SK-N-SH treated with all-trans-retinoic acid at 6 μM for 48 hours (cell line): ENCODE measurements around the gene RBM22.

ENCODE experiments used
- CREB5 ChIP-seq: fragments of 250-450 bp; sonication (Bioruptor Pico); IDR thresholded peaks from 2 replicates; pipeline ENCODE4 v1.5.1; 2020; ENCODE audit warnings: low read depth, mild to moderate bottlenecking, moderate library complexity
- ZNF8 ChIP-seq: fragments of 450-650 bp; formaldehyde crosslinking; IDR thresholded peaks from 2 replicates; pipeline ENCODE4 v1.5.0; 2020; ENCODE audit warnings: mild to moderate bottlenecking, moderate library complexity

DNA sequence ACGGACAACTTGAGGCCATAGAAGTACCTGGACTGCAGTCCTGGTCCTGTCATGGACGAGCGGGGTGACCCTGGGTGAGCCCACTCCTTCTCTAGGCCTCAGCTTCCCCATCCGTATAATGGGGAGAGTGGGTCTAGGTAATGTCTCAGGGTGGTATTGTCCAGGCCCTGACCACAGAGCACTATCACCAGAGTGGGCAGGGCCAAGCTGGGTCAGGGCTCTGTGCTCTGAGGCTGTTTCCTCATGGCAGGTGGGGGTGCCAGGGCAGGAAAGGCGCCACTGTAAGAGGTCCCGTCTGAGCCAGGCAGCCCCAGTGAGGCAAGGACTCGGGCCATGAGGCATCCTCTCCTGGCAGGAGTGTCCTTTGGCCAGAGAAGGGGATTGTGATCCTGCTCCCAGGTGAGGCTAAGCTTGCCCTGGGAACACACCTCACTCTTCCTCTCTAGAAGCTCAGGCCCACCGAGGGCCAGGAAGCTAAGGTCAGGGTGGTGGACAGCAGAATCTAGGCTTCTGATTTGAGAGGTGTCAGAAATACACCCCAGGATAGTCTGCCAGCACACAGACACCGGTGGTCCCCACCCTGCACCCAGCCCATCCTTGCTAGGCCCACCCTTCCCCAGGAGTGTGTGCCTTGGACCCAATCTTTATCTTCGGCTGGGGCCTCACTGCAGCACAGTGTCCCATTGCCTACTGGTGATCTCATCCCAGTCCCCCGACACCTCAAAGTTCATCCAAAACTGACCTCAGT lies 41.3 kb downstream of the RBM22 start:
- TF ChIP-seq CREB5 (CRISPR knock-in tag) (no peak), ZNF8 (CRISPR knock-in tag) (no peak)
